ENCODE measurements around the gene GUCA2B.

Gene GUCA2B

DNA sequence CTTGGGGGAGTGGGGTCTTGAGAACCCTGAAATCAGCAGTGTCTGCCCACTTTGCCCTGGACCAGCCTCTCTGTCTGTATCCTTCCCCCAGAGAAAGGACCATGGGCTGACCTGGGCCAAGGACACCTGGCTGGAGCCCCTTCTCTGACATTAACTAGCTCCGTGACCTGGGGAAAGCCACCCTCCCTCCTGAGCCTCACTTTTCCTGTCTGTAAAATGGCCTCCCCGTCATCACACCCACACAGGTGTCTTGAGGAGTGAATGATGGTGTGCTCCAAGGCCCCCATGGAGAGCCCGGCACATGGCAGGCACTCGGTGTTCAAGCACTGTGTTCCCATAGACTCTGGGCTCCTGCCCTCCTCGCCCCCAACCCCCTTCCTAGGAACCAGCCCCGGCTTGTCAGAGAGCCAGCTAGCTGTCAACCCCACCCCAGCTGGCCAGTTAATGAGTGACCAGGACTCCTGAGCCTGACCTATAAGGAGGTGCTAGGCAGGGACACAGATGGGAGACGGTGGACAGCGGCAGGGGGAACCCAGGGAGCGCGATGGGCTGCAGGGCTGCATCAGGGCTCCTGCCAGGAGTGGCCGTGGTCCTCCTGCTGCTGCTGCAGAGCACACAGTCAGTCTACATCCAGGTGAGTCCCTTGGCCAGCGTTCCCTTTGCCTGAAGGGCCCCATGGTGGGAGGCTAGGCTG, at the start of gene GUCA2B:
GUCA2B (plus strand) TSS at position 504 of the 694 bp plus-strand sequence; CDS start at position 545, 41 bp downstream.
- DNase-seq: no peak

GRCh38 chr1:42105025-42105424, 48.2 kb upstream of the GUCA2B start:
- DNase-seq: no peak

DNA sequence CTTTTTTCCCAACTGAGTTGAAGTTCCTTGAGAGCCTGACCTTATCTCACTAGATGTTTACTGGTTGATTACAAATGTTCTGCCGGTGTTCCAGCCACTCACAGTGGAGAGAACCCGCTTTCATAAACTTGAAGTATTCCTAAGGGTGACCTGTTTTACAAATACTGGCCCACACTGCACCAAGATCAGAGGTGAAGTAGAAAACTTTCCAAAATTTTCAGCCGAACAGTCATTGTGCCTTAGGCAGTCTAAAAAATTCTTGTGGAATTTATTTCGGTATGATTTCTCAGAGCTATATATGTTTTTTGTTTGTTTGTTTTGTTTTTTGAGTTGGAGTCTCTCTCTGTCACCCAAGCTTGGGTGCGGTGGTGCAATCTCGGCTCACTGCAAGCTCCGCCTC, 44.9 kb upstream of the GUCA2B start:
- DNase-seq: no peak

GRCh38 chr1:42109600-42109999, 43.6 kb upstream of the GUCA2B start:
- DNase-seq: no peak

DNA sequence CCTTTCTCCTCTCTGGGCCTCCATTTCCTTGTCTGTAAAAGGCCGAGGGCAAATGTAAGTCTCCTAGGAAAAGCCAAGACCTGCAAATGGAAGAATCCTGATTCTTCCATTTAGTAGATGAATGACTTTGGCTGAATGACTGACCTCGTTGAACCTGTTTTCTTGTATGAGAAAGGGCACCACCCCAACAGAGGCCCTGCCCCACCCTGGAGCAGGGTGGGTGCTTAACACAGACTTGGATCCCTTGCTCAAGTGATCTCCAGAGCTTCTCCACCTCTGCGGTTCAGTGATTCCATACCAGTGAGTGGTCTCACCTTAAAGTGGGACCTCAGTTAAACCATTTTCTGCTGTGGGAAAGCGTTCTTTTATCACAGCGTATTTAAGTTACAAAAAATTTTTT, 39.0 kb upstream of the GUCA2B start:
- DNase-seq: no peak

DNA sequence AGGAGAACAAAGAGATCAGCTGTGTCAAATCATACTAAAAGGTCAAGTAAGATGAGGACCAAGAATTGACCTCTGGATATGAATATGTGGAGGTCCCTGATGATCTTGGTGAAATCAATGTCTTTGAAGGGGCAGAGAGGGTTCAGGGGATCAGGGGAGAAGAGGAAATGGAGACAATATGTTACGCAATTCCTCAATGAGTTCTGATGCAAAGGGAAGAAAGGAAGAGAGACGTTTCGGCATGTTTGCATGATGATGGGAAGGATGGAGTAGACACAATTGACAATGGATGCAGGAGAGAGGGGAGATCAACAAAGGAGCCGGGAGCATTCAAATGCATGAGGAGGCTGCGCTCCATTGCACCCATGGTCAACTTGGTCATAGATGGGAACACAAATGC, 36.0 kb upstream of the GUCA2B start:
- no peak for DNase-seq

GRCh38 chr1:42118125-42118524, 35.1 kb upstream of the GUCA2B start:
- no peak for DNase-seq

GRCh38 chr1:42122408-42122807, 30.8 kb upstream of the GUCA2B start:
- DNase-seq: no peak

GRCh38 chr1:42125552-42125951, 27.7 kb upstream of the GUCA2B start:
- DNase-seq: no peak

DNA sequence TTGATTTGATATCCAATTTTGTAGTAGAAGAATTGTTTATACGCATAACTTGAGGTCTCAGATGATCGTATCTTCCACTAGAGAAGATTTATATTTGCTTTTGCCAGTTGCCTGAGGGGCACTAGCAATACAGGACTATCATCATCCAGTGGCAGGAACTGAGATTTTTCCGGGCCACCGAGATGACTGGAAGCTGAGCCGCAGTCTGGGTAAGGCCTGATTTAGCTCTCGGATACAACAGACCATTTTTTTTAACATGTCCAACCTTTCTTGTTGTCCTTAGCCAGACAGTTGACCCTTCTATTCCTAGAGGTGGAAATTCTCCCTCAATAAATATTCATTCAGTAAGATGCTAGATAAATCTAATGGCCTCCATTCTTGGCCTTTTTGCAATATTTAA, 25.4 kb upstream of the GUCA2B start:
- no peak for DNase-seq

GRCh38 chr1:42128499-42128898, 24.7 kb upstream of the GUCA2B start:
- no peak for DNase-seq

GRCh38 chr1:42128964-42129363, 24.2 kb upstream of the GUCA2B start:
- DNase-seq: no peak

- DNase-seq: no peak
Observed at GRCh38 chr1:42130061-42130660, 23.0 kb upstream of the GUCA2B start.

GRCh38 chr1:42133390-42133789, 19.8 kb upstream of the GUCA2B start:
- DNase-seq: no peak

DNA sequence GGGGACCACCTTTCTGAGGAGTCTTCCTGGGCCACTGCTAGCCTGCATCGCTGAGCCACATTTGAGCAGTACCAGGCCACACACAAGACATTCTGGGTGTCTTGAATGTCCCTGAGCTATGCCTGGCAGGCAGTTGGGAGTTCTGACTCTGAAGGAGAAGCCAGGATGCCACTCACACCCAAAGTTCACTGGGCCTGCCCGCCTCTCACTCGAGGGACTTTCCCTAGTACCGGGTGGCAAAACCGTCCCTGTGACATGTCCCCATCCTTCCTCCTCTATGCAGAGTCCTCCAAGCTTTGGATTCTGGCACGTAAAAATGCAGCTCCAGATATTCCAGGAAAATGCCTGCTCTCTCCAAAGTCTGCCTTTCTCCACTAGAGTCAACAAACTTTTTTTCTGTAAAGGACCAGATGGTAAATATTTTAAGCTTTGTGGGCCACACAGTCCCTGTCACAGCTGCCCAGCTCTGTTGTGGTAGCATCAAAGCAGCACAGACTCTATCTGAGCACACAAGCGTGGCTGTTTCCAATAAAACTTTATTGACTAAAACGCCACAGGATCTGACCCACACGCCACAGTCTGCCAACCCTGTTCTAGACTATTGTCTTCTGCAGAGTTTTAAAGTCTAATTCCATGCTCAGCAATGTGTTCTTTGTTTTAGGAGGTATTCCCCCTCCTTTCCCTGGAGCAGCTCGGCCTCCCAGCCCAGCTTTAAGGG, 19.2 kb upstream of the GUCA2B start:
- no peak for DNase-seq

DNA sequence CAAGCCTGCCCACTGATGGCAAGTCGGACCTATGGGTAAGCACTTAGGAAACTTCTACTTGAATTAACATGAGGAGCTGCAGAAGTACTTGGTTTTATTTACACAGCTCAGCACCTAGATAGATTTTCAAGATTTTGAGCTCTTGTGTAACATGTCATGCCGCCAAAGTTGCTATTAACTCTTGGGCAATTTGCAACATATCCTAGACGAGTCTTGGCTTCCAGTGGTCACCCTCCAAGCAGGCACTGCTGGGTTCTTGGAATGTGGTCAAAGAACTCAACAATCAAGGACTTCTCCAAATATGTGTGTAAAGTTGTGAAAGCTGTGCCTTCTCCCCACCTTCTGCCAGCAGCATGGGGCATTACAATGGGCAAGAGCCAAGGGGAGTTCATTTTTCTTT, 17.8 kb upstream of the GUCA2B start:
- DNase-seq: no peak

GRCh38 chr1:42136466-42136865, 16.7 kb upstream of the GUCA2B start:
- no peak for DNase-seq

GRCh38 chr1:42137766-42138165, 15.4 kb upstream of the GUCA2B start:
- no peak for DNase-seq

GRCh38 chr1:42138586-42138985, 14.6 kb upstream of the GUCA2B start:
- no peak for DNase-seq

DNA sequence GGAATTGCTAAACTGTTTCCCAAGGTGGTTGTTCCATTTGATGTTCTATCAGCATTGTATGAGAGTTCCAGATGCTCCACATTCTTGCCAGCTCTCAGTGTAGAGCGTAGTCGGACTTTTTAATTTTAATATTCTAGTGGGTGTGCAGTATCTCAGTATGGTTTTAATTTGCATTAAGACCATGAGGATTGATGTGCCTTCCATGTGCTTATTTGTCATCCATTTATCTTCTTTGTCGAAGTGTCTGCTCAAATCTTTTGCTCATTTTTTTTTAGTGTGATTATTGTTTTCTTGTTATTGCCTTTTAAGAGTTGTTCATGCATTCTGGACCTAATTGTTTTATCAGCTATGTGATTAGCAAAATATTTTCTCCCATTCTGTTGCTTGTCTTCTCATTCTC, 13.8 kb upstream of the GUCA2B start:
- DNase-seq: no peak

- DNase-seq: no peak
Observed at GRCh38 chr1:42140191-42140590, 13.0 kb upstream of the GUCA2B start.

GRCh38 chr1:42141978-42142377, 11.2 kb upstream of the GUCA2B start:
- DNase-seq: no peak

- peak; percentile 98 for DNase-seq
Observed at GRCh38 chr1:42142894-42143675, 10.1 kb upstream of the GUCA2B start.

Data from NCI-H2029 (cell line).